K562 (cell line): ENCODE measurements around the gene TRIM37. TPM values are rescaled to one million over a fixed set of nuclear protein-coding genes. Genes with fewer than 3 reads are reported as not detected.

Experiments used
- ATAC-seq: fragments of 200-7000 bp; cut with Tn5 transposase; 3 replicates; pipeline ENCODE4 v1.9.1; 2020; ENCODE audit warnings: moderate library complexity
- BruUV-seq: library from RNA; stranded (reverse); fragments of 400-500 nt; replicated peaks from 2 replicates; lab custom pipeline; 2021; lab: Mats Ljungman, UMichigan
- CTCF ChIA-PET: fragments of 300-600 bp; formaldehyde crosslinking; extraction: SDS; loops from one replicate; lab custom pipeline; 2021; ENCODE audit warnings: low intra/inter-chr PET ratio; lab: Yijun Ruan, JAX
- POLR2A ChIA-PET: fragments of 300-600, 350-650 bp; sonication (Branson Sonifier 250); formaldehyde crosslinking; extraction: SDS; loops from one replicate; lab custom pipeline; 2021; ENCODE audit warnings: antibody characterized with exemption, inconsistent platforms; lab: Yijun Ruan, JAX
- DNase-seq, 4 experiments: peaks; one replicate each; pipeline versions ENCODE4 v3.0.0 to v3.0.0-alpha.2; 2011 to 2018; ENCODE audit warnings: low spot score in 3 of 4, mixed read lengths in 3 of 4; ENCODE audit errors: extremely low read depth in 1 of 4
- FAIRE-seq: peaks from 2 replicates; lab custom pipeline; 2011; peaks lifted over from hg19 to GRCh38; lab: Jason Lieb, UNC
- H2AFZ ChIP-seq: 2 replicates; pipeline ENCODE4 v1.6.0; 2011; ENCODE audit warnings: low read depth, low read length, control low read depth, inconsistent platforms
- H3K27ac ChIP-seq: fragments of 200-600 bp; 3 replicates; pipeline ENCODE4 v1.8.0; 2011; ENCODE audit warnings: low read depth, mild to moderate bottlenecking, control low read depth, inconsistent platforms, low read length, moderate library complexity, mixed read lengths; ENCODE audit errors: extremely low read depth
- H3K27me3 ChIP-seq, 2 experiments: fragments of 300-600 bp in 1 of 2; 2 replicates in 1 of 2; 3 replicates in 1 of 2; pipeline versions ENCODE4 v1.6.0 to v1.8.0; 2011; ENCODE audit warnings: inconsistent platforms in 2 of 2, low read length in 2 of 2, mild to moderate bottlenecking in 1 of 2, mixed read lengths in 1 of 2, moderate library complexity in 1 of 2; ENCODE audit not compliant: control insufficient read depth in 2 of 2, insufficient read depth in 2 of 2
- H3K36me3 ChIP-seq: fragments of 300-600 bp; 3 replicates; pipeline ENCODE4 v1.8.0; 2011; ENCODE audit warnings: mild to moderate bottlenecking, low read length, inconsistent platforms; ENCODE audit not compliant: control insufficient read depth, insufficient read depth
- H3K4me1 ChIP-seq, 2 experiments: fragments of 200-600 bp in 1 of 2; replicated peaks in 1 of 2; 2 replicates in 1 of 2; 3 replicates in 1 of 2; pipeline versions ENCODE4 v1.5.1 to v1.8.0; 2011; ENCODE audit warnings: inconsistent platforms in 2 of 2, low read length in 2 of 2, mild to moderate bottlenecking in 1 of 2, mixed read lengths in 1 of 2, moderate library complexity in 1 of 2; ENCODE audit not compliant: control insufficient read depth in 2 of 2, insufficient read depth in 2 of 2
- H3K4me2 ChIP-seq: 2 replicates; pipeline ENCODE4 v1.6.1; 2011; ENCODE audit warnings: low read length, control low read depth, inconsistent platforms, mixed read lengths; ENCODE audit not compliant: insufficient read depth
- H3K4me3 ChIP-seq: fragments of 200-600 bp; sonication (generic), shearing (Covaris generic); 2 replicates; pipeline ENCODE4 v1.5.1; 2016; ENCODE audit warnings: control low read depth, inconsistent platforms
- H3K79me2 ChIP-seq: fragments of 200-600 bp; 3 replicates; pipeline ENCODE4 v1.8.0; 2011; ENCODE audit warnings: low read length, inconsistent platforms; ENCODE audit not compliant: control insufficient read depth, insufficient read depth
- H3K9ac ChIP-seq, 2 experiments: 2 replicates each; pipeline versions ENCODE4 v1.6.0 to v1.6.1; 2011; ENCODE audit warnings: low read depth in 2 of 2, low read length in 2 of 2, control low read depth in 1 of 2, inconsistent platforms in 1 of 2, mild to moderate bottlenecking in 1 of 2, mixed read lengths in 1 of 2; ENCODE audit not compliant: insufficient read depth in 1 of 2
- H3K9me1 ChIP-seq: one replicate; pipeline ENCODE4 v1.6.0; 2011; ENCODE audit warnings: inconsistent platforms, mild to moderate bottlenecking, low read length, moderate library complexity; ENCODE audit not compliant: control insufficient read depth, insufficient read depth
- H3K9me3 ChIP-seq: replicated peaks from 2 replicates; pipeline ENCODE4 v1.5.1; 2011; ENCODE audit warnings: low read depth, low read length, inconsistent platforms; ENCODE audit not compliant: control insufficient read depth, insufficient read depth
- H4K20me1 ChIP-seq: replicated peaks from 2 replicates; pipeline ENCODE4 v1.6.1; 2011; ENCODE audit warnings: low read length, inconsistent platforms, mixed read lengths; ENCODE audit not compliant: control insufficient read depth, insufficient read depth
- ATF3 ChIP-seq, 2 experiments: fragments of 450-650 bp in 1 of 2; sonication (generic) in 1 of 2; formaldehyde crosslinking in 1 of 2; IDR thresholded peaks in 1 of 2; conservative IDR thresholded peaks in 1 of 2; 2 replicates each; pipeline versions ENCODE4 v1.6.1 to v1.8.1; 2016 to 2023; ENCODE audit warnings: mild to moderate bottlenecking in 2 of 2, moderate library complexity in 2 of 2, inconsistent platforms in 1 of 2, missing genetic modification reagents in 1 of 2
- CBFA2T3 ChIP-seq: fragments of 450-650 bp; IDR thresholded peaks from 2 replicates; pipeline ENCODE4 v1.6.1; 2017
- CEBPB ChIP-seq: fragments of 450-650 bp; IDR thresholded peaks from 2 replicates; pipeline ENCODE4 v1.6.1; 2016; ENCODE audit warnings: missing genetic modification characterization, missing compliant biosample characterization
- CEBPG ChIP-seq, 3 experiments: fragments of 200-800 bp in 1 of 3; sonication (Bioruptor generic) in 1 of 3; sonication (generic) in 1 of 3; formaldehyde crosslinking in 1 of 3; IDR thresholded peaks in 2 of 3; conservative IDR thresholded peaks in 1 of 3; 2 replicates each; pipeline versions ENCODE4 v1.6.1 to v1.8.0; 2016 to 2022; ENCODE audit warnings: missing compliant biosample characterization in 2 of 3, missing genetic modification characterization in 2 of 3, mild to moderate bottlenecking in 1 of 3, missing genetic modification reagents in 1 of 3
- ZBTB11 ChIP-seq, 3 experiments: fragments of 200-800 bp in 1 of 3; fragments of 250-450 bp in 1 of 3; fragments of 450-650 bp in 1 of 3; sonication (Bioruptor Pico) in 1 of 3; sonication (Bioruptor generic) in 1 of 3; formaldehyde crosslinking in 1 of 3; IDR thresholded peaks; 2 replicates each; pipeline versions ENCODE4 v1.6.1 to v1.8.0; 2016 to 2022; ENCODE audit warnings: mild to moderate bottlenecking in 2 of 3, missing genetic modification characterization in 2 of 3, missing compliant biosample characterization in 1 of 3, moderate library complexity in 1 of 3
- WGBS: fragments of 100-300 bp; shearing (Covaris generic); methylation state at CpG from one replicate; pipeline ENCODE4 v1.1.6; 2016; ENCODE audit warnings: low coverage, mixed read lengths; ENCODE audit not compliant: insufficient coverage; ENCODE audit errors: missing lambda C conversion rate; 5-methylcytosine and 5-hydroxymethylcytosine counted together
- in situ Hi-C: fragments of 300-500 bp; cut with MboI; formaldehyde crosslinking; loops from 4 replicates; pipeline ENCODE4 v1.15.0; 2018; ENCODE audit warnings: inconsistent platforms, mixed read lengths
- intact Hi-C: fragments of 100-400 bp; cut with micrococcal nuclease; formaldehyde crosslinking; loops from 2 replicates; pipeline ENCODE4 v1.14.2; 2022
- polyA plus RNA-seq, 8 experiments: library from polyadenylated mRNA; depleted of rRNA in 4 of 8; stranded (reverse) in 5 of 8; unstranded in 3 of 8; fragments of >200 nt; fragmentation: Nextera tagmentation in 2 of 8; fragmentation: Illumina TruSeq in 1 of 8; extraction: Ambion mirVana in 2 of 8; extraction: Trizol in 1 of 8; gene quantifications; 2 replicates each; pipeline versions ENCODE4 v1.2.1 to v1.2.3, GENCODE V29; 2011 to 2014; ENCODE audit warnings: inconsistent platforms in 1 of 8, missing spikeins in 1 of 8
- total RNA-seq, 7 experiments: library from RNA; depleted of rRNA in 6 of 7; stranded (reverse); fragments of >200 nt in 6 of 7; fragmentation: Illumina TruSeq in 2 of 7; extraction: Trizol in 2 of 7; gene quantifications; 2 replicates each; pipeline versions ENCODE4 v1.2.1 to v1.2.3, GENCODE V29; 2011 to 2021; ENCODE audit warnings: low replicate concordance in 1 of 7

The TRIM37 gene
- total and polyA plus RNA-seq, 9 of the 15 experiments (the other 6 are each of a cell fraction or from before 2014, with no cell fraction given), result 4.5 to 31.4 (median 23.8) TPM

GRCh38 chr17:59024916-59025315 lies 81.8 kb downstream of the TRIM37 start:
- H3K36me3 ChIP-seq, result peaks cover 47% of the 10 kb centered on the region; the same call in 2 of the 3 replicates
- no peaks in the 10 kb centered on the region for H4K20me1 ChIP-seq
- in situ Hi-C loops (loop anchor here (25.0 kb wide), 1 partner anchor 738 kb away; the partner anchor contains the start of gene MPO), intact Hi-C loops (no loop called here)
- DNase-seq (no peak), ATAC-seq (no peak), FAIRE-seq (peak; percentile 11)
- H3K4me3 ChIP-seq, result no peak overlapping the region
- peaks cover 0 to 7% of the 10 kb centered on the region in 2 experiments; a peak in 2 of 5 replicates for H3K4me1 ChIP-seq
- POLR2A ChIA-PET, result no interaction called here
- H3K4me2 ChIP-seq, result no peak overlapping the region
- whole genome bisulfite sequencing, result 100% methylated on average over 2 of the region's 2 CpGs
- no peaks in the 10 kb centered on the region for H3K27me3 ChIP-seq
- no peaks in the 10 kb centered on the region for H3K9me3 ChIP-seq
- peak; percentile 49 for TF ChIP-seq CEBPB
- TF ChIP-seq ZBTB11 (CRISPR knock-in tag; IDR thresholded peaks at IDR 0.05), result peak in 1 of 3 experiments; percentile 52; a peak in 2 of 6 replicates
- TF ChIP-seq CBFA2T3, result no peak
- peak; percentile 44; the same call in 1 of the 2 replicates for TF ChIP-seq ATF3 (IDR thresholded peaks at IDR 0.05)
- TF ChIP-seq ATF3 (CRISPR knock-in tag; conservative IDR thresholded peaks at IDR 0.05), result no peak
- TF ChIP-seq CEBPG (CRISPR knock-in tag; IDR thresholded peaks at IDR 0.05), result no peak
- peak; percentile 43 to 72; a peak in 3 of 4 replicates for TF ChIP-seq CEBPG (tag; conservative IDR thresholded peaks at IDR 0.05 in 1 of 2, IDR thresholded peaks at IDR 0.05 in 1 of 2)
- no peak overlapping the region for H3K27ac ChIP-seq
- no peak overlapping the region for H2AFZ ChIP-seq
- no TSS peak for BruUV-seq
- no peaks in the 10 kb centered on the region for H3K79me2 ChIP-seq
- no peaks in the 10 kb centered on the region for H3K9me1 ChIP-seq
- no peak overlapping the region for H3K9ac ChIP-seq
- CTCF ChIA-PET, result no interaction called here
